GM18499 (cell line): ENCODE data around the gene DNAJB4.
"Not testable (repeated sequence)": the region's sequence is repeated elsewhere in the genome, so short reads cannot be mapped to it uniquely, and the experiment has no call there.

Experiments
- ATAC-seq: cut with Tn5 transposase; IDR thresholded peaks from one replicate; pipeline ENCODE4 v1.9.1; 2021; ENCODE audit warnings: moderate number of reproducible peaks; ENCODE audit not compliant: insufficient read depth, unreplicated experiment

Gene DNAJB4

GRCh38 chr1:78058670-78059069 lies 53.9 kb downstream of the DNAJB4 start:
- no peak for ATAC-seq

GRCh38 chr1:78060857-78061563 lies 56.3 kb downstream of the DNAJB4 start:
- peak; percentile 92 for ATAC-seq

- ATAC-seq = no peak
Measured at GRCh38 chr1:78061825-78062523, 57.2 kb downstream of the DNAJB4 start.

- ATAC-seq = not testable (repeated sequence)
Measured at GRCh38 chr1:78064886-78065285, 60.1 kb downstream of the DNAJB4 start.
